Esophagus squamous epithelium (tissue), 4 donors: ENCODE data around the gene MUC5AC.

ENCODE experiments used
- CTCF ChIP-seq, 6 experiments: fragments of 450-650 bp in 4 of 6; fragments of 200-600 bp in 2 of 6; sonication (generic) in 2 of 6; IDR thresholded peaks; one replicate each; pipeline ENCODE4 v1.5.1; 2016 to 2019; ENCODE audit warnings: antibody characterized with exemption in 6 of 6, mild to moderate bottlenecking in 4 of 6, moderate library complexity in 4 of 6
- POLR2A ChIP-seq, 4 donors: fragments of 450-650 bp; IDR thresholded peaks; one replicate each; pipeline ENCODE4 v1.6.1; 2017; ENCODE audit warnings: antibody characterized with exemption in 4 of 4, mild to moderate bottlenecking in 4 of 4, moderate library complexity in 3 of 4

GRCh38 chr11:1109918-1110705 lies 47.6 kb upstream of the MUC5AC start:
- TF ChIP-seq CTCF (IDR thresholded peaks at IDR 0.05) (no peak), POLR2A (IDR thresholded peaks at IDR 0.05) (no peak)
